NCI-H345 (cell line): Measurements from ENCODE around the gene UBE2O.

Experiments
- DNase-seq: peaks from one replicate; lab custom pipeline; 2025; lab: John Stamatoyannopoulos, UW

The UBE2O gene

DNA sequence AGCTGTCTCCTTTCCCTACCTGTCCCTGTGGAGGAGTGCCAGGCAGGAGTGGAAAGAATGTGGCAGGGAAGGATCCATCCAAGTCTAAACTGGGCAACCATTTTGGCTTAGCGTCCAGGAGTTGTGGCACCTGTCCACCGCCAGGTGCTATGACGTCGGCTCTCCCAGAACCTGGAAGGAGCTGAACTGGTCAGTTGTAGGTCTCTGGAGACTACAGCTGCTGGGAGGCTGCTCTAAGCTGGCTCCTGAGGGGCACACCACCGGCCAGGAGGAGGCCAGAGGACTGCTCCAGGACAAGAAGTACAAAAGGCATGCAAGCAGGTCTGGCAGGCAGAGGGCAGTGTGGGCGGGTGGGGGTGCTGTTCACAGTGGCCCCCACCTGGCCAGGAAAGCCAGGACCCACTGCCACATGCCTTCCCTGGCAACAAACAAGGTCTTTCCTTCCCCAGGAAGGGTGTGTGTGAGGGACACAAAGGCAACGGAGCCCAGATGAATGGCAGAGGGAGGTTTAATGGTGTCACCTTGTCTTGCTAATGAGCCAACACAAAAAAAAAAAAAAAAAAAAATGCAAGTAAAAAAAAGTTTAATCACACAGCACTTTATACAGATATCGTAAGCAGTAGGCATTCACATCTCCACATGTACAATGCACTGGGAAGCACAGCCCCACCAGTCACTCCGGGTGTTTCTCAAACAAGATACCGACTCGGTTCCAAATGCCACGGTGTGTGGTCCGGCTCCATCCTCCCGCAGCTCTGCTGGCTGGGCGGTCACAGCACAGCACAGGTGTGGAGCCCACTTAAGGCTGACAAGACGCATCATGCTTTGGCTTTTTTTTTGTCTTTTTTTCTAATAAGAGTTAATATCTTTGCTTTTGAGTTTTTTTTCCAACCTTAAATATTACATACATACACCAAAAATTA lies 63.7 kb downstream of the UBE2O start:
- no peak for DNase-seq

DNA sequence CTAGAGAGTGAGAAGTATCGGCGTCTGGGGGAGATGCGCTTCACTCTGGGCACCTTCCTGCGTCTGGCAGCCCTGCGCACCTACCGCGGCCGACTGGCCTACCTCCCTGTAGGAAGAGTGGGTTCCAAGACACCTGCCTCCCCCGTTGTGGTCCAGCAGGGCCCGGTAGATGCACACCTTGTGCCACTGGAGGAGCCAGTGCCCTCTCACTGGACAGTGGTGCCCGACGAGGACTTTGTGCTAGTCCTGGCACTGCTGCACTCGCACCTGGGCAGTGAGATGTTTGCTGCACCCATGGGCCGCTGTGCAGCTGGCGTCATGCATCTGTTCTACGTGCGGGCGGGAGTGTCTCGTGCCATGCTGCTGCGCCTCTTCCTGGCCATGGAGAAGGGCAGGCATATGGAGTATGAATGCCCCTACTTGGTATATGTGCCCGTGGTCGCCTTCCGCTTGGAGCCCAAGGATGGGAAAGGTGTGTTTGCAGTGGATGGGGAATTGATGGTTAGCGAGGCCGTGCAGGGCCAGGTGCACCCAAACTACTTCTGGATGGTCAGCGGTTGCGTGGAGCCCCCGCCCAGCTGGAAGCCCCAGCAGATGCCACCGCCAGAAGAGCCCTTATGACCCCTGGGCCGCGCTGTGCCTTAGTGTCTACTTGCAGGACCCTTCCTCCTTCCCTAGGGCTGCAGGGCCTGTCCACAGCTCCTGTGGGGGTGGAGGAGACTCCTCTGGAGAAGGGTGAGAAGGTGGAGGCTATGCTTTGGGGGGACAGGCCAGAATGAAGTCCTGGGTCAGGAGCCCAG lies 65.8 kb downstream of the UBE2O start:
- DNase-seq = no peak

DNA sequence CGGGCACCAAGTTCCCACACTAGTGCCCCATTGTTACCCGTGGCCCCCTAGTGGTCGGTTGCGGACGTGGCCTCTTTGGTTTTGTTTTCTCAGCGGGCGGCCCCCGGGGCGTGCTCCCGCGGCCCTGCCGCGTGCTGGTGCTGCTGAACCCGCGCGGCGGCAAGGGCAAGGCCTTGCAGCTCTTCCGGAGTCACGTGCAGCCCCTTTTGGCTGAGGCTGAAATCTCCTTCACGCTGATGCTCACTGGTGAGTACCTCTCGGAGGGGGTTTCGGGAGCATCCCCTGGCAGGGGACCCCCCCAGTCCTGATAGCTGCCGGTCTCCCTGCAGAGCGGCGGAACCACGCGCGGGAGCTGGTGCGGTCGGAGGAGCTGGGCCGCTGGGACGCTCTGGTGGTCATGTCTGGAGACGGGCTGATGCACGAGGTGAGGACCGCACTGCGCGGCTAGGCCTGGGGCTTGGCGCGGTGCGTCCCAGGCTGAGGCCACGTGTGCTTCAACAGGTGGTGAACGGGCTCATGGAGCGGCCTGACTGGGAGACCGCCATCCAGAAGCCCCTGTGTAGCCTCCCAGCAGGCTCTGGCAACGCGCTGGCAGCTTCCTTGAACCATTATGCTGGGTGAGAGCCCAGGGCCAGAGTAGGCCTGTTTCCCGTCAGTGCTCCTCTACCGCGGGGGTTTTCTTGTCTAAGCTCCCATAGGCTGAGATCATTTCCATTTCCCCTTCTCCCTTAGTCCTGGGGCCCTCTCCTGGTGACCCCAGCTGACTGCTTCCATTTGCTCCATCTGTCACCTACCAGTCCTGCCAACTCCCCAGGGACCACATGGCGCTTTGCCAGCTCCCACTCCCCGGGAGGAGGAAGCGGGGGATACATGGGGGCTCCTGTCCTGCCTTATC lies 66.8 kb downstream of the UBE2O start:
- DNase-seq = peak; percentile 73

DNA sequence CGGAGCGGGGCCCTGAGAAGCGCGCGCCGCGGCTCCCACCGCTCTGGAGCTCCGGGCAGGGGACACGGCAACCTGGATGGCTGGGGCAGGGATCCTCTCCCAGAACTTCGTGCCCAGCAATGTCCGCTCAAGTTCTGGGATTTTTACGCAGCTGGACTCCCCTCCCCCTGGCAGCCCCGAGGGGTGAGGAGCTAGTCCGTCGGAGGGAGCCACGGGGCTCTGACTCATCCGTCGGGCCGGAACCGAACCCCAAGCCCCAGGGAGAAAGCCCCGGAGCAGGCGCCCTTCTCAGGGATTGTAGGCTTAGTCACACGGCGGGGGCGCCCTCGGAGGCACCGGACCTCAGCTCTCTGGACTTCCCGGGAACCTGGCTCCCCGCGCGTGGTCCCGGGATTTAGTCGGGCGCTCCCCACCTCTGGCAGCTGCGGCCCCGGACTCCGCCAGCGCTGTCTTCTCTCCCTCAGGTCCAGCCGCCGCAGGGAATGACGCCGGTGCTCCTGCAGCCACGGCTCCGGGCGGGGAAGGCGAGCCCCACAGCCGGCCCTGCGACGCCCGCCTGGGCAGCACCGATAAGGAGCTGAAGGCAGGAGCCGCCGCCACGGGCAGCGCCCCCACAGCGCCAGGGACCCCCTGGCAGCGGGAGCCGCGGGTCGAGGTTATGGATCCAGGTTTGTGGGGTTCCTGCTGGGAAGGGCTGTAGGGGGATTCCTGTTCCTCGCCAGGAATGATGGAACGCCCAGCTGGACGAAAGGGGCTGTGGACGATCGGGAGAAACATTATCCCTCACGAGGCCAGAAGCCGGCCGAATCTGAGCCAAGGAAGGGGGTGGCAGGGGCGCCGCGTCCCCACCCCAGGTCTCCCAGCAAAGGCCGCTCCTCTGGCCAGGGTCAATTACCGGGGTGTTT lies 67.7 kb downstream of the UBE2O start:
- no peak for DNase-seq

DNA sequence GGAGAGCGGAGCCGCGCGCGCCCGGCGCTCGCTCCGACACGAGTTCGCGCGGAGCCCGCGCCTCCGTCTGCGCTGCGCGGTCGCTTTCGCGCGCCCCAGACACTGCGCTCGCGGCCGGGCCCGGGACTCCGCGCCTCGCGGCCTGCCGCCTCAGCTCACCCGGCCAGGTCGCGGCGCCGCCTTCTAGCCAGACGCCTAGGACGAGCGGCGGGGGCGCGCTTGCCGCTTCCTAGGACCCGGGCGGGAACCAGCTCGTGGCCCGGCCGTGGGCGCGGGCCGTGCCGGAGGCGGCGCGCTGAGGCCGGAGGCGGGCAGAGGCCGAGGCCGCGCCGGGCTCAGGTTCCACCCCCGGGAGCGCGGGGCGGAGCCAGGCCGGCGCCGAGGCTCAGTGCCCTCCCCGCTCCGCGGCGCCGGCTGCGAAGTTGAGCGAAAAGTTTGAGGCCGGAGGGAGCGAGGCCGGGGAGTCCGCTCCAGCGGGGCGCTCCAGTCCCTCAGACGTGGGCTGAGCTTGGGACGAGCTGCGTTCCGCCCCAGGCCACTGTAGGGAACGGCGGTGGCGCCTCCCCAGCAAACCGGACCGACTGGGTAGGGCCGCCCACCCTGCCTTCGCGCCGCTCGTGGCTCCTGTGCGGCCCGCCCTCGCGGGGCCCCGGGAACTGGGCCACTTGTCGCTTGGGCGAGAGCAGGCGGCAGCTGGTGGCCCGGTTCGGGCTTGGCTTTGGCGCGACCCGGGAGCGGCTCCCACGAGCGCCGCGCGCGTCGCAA lies 68.5 kb downstream of the UBE2O start, which contains the start of gene SPHK1:
Gene SPHK1 (plus strand): TSS at position 388 of the 765 bp plus-strand sequence. CDS start 1,036 bp downstream, outside the sequence.
- DNase-seq = peak; percentile 54

DNA sequence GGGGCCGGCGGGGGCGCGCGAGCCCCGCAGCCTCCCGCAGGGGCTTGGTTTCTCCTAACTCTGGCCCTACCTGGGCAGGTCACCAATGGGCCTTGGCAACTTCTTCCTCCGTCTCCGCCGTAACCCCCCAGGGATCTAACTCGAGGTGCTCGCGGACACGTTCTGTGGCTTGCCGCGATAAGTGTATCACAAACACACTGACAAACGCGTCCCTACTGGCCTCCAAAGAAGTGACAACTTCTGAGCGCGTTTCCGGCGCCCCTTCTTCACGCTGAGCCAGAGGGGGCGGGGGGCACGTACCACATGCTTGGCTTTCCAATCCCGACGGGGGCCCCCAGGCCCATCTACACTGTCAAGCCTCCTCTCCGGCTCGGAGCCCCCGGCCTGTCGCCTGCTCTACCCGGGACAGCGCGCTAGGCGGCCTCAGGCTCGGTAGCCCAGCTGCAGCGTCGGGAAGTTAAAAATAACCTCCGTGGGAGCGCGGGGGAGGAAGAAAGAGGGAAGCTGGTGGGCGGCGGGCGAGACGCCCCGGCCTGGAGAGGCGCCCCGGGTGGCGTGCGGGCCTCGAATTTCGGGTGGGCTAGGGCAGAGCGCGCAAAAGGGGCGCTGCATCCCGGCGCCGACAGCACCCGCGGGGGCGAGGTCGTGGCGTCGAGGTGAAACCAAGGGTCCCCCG lies 69.3 kb downstream of the UBE2O start:
- DNase-seq = peak; percentile 13

DNA sequence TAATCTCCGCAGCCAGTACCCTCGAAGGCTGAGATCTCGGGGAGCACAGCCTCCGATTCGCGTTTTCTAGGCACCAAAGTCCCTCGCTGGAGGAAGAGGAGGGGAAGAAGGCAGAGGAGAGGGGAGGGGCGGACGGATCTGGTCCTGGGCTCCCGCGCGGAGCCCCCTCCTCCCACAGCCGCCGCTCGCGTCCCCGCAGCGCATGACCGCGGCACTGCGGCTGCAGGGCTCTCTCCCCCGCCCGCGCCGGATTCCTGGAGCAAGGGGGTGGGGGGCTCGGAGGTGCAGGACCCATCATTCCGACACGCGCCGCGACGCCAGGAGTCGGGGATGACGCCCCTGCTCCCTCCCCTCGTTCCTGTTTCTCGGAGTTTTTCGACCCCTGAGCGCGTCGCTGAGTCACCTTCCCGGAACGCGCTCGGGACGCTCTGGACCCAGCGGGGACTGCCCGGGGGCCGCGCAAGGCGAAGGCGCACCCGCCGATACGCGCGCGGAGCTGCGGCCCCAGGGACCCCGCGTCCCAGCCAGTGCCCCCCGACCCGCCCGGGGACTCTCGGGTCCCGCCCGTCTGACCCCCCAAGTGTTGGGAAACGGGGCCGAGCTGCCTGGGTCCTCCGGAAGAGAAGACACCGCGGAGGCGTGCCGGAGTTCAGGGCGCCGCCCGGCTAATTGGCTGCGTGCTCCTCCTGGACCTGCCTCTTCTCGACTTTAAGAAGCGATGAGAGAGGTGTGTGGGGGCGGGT lies 70.0 kb downstream of the UBE2O start:
- no peak for DNase-seq

DNA sequence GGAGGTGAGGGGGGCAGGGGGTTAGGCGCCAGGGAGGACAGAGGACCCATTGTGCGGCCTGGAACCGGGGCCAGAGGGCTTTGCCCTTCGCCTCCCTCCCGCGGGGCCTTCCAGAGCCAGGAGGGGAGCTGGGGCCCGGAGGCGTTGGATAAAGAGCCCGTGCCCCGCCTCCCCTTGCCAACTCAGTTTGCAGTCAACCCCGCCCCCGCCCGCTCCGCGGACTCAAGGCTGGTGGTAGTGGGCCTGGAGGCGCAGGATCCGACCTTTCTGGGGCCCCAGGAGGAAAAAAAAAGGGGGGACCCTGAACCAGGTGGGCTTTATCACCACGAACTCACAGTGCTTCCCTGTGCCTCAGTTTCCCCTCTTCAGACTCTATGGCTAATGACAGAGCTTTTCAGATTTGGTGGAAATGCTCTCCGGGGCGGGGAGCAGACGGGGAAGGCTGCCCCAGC lies 70.6 kb downstream of the UBE2O start:
- DNase-seq = no peak

DNA sequence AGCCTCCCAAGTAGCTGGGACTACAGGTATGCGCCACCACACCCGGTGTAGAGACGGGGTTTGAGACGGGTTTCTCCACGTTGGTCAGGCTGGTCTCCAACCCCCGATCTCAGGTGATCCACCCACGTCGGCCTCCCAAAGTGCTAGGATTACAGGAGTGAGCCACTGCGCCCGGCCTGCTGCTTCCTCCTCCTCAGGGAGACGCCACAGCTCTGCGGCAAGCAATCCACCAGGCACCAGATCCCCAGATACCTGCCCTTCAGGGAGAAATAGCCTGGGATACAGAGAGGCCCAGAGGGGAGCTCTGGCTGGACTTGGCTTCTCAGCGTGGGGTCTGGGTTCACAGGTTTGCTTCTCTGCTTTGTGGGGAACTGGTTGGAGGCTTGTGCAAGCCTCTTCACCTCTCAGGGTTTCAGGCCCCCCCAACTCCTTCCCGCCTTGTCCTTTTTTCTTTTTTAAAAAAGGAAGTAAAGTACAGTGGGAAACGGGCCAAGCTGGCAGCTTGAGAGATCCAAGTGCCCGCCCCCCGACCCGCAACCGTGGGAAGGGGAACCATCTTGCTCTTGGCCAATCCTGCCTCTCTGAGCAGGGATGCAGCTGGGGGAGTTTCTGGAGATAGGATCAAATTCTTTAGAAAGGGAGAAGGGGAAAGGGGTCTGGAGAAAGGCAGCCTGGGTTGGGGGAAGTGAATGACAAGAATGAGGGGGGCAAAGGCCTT lies 71.2 kb downstream of the UBE2O start:
- DNase-seq = no peak

DNA sequence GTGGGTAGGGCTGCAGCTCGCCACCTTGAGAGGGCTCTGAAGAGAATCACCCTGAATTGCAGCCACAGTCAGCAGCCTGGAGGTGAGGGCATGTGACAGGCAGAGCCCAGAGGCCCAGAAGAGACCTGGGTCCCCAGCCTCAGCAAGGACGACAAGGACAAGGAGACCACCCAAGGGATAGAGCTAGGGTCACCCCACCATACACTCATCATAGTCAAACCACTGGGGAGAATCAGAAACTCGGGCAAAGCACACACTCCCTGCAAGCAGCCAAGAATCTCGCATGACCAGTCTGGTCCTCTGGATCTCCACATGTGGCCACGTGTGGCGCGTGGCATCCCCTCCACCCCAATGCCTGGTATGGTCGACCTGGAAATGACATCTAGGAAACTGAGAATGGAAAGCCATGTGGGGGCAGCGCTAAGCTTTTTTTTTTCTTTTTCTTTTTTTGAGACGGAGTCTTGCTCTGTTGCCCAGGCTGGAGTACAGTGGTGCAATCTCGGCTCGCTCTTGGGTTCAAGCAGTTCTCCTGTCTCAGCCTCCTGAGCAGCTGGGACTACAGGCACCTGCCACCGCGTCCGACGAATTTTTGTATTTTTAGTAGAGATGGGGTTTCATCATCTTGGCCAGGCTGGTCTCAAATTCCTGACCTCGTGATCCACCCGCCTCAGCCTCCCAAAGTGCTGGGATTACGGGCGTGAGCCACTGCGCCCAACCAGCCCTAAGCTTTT lies 73.1 kb downstream of the UBE2O start:
- DNase-seq = no peak

DNA sequence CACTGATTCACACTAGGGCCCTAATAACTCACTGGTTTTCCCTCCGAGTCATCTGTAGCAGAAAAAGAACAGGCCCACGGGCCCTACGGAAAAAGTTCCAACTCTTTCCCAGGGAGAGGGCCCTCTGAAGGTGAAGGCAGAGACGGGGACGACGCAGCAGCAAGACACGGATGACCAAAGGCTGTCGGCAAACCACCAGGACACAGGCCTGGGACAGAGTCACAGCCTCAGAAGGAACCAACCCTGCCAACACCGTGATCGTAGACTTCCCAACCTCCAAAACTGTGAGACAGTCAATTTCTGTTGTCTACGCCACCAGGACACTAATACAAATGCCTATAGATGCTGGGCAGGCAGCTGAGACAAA lies 73.7 kb downstream of the UBE2O start:
- no peak for DNase-seq

DNA sequence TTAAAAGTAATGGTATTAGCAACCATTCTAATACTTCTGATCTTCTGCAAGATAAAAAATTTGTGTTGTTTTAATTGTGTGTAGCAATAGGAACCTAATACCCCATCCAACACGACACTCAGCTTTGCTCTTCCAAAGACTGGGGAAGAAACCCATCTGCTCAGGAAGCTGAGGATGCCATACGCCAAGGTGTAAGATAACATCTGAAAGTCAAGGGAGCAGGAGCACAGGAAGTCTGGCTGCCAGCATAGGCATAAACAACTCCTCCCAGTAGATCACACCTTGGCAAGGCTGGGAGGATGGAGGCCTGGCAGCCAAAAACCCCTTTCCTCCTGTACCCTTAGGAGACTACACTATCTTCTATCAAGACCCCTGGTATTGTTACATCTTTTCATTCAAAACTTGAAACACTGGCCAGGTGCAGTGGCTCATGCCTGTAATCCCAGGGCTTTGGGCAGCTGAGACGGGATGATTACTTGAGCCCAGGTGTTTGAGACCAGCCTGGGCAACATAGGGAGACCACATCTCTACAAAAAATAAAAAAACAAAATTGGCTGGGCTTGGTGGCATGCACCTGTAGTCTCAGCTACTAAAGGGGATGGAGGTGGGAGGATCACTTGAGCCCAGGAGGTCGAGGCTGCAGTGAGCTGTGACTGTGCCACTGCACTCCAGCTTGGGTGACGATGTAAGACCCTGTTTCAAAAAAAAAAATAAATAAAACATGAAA lies 74.2 kb downstream of the UBE2O start:
- DNase-seq = no peak

DNA sequence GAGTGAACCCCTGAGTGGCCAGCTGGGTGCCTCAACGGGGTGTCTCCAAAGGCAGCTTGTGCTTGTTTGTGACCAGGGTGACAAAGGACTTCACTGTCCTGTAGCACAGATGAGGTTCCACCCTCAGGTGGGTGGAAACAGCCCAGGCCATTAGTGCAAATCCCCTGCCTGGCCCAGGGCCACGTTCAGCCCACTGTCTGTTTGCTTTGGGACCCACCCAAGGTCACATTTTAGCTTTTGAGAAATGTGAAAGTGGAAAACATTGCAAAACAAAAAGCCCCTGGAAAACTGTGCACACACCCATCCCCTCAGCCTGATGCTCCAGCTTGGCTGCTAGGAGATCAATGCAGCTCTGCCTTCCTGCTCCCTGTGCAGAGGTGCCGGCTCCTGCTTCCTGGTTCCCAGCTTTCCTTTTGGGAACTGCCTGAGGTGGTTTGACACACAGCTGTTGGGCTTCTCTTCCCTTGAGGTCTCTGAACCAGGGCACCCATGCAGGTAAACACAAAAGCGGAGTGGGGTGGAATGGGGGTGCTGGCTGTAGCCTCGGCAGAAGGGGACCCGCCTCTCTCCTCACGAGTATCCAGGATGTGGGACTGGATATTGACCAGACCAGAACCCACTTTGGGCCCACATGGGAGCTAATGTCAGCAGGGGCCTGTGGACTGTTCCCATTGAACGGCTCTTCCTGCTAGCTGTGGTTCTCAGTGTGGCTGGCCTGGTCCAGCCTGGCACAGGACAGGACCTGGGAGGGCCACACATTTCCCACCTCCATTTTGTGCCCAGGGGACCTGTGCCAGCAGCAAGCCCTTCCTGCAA lies 76.4 kb downstream of the UBE2O start:
- peak; percentile 23 for DNase-seq

DNA sequence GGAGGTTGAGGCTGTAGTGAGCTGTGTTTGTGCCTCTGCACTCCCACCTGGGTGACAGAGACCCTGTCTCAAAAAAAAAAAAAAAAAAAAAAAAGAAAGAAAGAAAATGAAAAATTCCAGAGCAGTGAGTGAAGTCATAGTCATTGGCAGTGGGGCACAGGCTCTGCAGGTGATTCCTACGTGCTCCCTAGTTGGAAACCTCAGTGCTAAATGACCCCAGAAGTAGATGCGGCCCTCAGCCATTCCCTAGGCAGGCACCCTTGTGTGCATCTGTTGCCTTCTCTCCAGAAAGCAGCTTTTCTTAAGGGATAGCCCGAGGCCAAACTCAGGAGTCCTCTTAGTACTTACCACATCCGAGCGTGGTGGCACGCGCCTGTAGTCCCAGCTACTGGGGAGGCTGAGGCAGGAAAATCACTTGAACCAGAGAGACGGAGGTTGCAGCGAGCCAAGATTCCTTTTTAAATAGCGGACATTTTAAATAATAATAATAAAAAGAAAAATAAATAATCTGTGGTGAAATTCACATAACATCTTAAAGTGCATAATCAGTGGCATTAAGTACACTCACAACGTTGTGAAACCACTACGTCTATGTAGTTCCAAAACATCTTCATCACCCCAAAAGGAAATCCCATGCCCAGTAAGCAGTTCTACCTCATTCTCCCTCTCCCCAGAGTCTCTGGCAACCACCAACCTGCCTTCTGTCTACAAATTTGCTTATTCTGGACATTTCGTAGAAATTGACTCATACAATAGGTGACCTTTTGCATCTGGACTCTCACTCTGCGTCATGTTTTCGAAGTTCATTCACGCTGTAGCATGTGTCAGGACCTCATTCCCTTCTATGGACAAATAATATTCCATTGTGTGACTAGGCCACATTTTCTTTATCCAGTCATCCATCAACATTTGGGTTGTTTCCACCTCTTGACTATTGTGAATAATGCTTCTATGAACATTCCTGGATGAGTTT lies 81.0 kb downstream of the UBE2O start:
- DNase-seq = no peak
